Fibroblast of skin of abdomen (primary cell): Measurements from ENCODE around the gene SS18. TPM values are rescaled to one million over a fixed set of nuclear protein-coding genes. Genes with fewer than 3 reads are reported as not detected.
A peak's percentile ranks its signal among the peaks of the same experiment; 100 is the strongest.
"Not testable (repeated sequence)": the region's sequence is repeated elsewhere in the genome, so short reads cannot be mapped to it uniquely, and the experiment has no call there.

Source experiments
- DNase-seq: peaks from one replicate; pipeline ENCODE4 v3.0.0-alpha.2; 2013
- polyA plus RNA-seq, 2 experiments: library from polyadenylated mRNA; unstranded; fragments of 120-200 nt; gene quantifications; one replicate each; pipeline ENCODE4 v1.2.1, GENCODE V29; 2013; ENCODE audit not compliant: insufficient read length in 2 of 2

SS18 gene, protein sequence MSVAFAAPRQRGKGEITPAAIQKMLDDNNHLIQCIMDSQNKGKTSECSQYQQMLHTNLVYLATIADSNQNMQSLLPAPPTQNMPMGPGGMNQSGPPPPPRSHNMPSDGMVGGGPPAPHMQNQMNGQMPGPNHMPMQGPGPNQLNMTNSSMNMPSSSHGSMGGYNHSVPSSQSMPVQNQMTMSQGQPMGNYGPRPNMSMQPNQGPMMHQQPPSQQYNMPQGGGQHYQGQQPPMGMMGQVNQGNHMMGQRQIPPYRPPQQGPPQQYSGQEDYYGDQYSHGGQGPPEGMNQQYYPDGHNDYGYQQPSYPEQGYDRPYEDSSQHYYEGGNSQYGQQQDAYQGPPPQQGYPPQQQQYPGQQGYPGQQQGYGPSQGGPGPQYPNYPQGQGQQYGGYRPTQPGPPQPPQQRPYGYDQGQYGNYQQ
- 67.2 TPM for polyA plus RNA-seq (2013, experiment 1 of 2; ENCODE audit: insufficient read length)
- polyA plus RNA-seq (2013, experiment 2 of 2; ENCODE audit: insufficient read length), result 70.1 TPM

- peak; percentile 96 for DNase-seq
Measured at GRCh38 chr18:26090130-26091046, at the start of gene SS18. Gene SS18, minus strand, starts transcription at chr18:26090613. Its CDS starts 44 bp downstream, at chr18:26090569.

DNA sequence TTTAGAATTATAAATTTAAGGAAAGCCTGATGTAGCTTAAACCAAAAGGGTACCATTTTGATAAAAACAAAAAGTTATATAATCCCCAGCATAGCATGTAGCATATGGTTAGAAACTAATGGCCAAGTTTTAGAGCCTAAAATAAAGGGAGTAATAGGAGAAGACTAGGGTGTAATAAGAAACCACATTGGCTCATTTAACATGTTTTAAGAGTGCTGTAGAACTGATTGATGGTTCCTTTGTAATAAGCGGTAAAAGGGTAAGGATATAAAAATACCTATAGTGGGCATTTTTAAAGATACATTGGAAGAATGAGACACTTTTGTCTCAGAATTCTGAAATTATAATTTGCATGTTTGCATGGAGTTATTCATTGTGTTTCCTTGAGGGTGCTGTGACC is 45.1 kb upstream of the SS18 start:
- DNase-seq, result no peak

DNA sequence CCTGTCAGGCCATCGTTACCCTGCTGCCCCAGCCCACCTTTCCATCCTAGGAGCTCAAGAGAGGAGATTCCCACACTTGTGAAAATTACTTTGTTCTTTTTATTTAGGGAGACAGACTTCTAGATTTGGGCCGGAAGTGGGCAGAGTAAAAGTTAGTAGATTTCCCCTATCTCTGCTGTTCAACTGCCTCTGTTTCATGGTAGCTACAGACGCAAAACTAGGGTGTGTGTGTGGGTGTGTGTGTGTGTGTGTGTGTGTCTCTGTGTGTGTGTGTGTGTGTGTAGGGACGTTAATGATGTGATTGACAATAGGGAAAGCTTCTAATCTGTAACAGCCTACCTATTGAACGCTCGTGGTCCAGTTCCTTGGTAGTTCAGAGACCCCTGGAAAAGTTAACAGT is 43.7 kb upstream of the SS18 start:
- no peak for DNase-seq

- DNase-seq, result no peak
Measured at GRCh38 chr18:26133652-26134051, 43.2 kb upstream of the SS18 start, which contains the start of gene PSMA8. Gene PSMA8, plus strand, starts transcription at chr18:26133869. Its CDS starts 97 bp downstream, at chr18:26133966.

DNA sequence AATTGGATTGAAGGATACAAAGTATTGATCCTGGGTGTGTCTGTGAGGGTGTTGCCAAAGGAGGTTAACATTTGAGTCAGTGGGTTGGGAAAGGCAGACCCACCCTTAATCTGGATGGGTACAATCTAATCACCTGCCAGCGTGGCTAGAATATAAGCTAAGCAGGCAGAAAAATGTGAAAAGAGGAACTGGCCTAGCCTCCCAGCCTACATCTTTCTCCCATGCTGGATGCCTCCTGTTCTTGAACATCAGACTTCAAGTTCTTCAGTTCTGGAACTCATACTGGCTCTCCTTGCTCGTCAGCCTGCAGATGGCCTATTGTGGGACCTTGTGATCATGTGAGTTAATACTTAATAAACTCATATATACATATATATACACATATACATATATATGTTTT is 37.8 kb upstream of the SS18 start:
- DNase-seq, result not testable (repeated sequence)

DNA sequence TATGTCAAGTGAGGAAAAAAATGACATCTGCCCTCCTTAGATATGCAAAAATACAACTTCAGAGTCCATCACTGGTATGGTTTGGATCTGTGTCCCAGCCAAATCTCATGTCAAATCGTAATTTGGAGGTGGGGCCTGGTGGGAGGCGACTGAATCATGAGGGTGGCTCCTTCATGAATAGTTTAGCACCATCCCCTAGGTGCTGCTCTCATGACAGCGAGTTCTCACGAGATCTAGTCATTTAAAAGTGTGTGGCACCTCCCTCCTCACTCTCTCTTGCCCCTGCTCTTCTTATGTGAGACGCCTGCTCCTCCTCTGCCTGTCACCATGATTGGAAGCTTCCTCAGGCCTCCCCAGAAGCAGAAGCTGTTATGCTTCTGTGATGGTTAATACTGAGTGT is 37.4 kb upstream of the SS18 start:
- DNase-seq, result no peak

DNA sequence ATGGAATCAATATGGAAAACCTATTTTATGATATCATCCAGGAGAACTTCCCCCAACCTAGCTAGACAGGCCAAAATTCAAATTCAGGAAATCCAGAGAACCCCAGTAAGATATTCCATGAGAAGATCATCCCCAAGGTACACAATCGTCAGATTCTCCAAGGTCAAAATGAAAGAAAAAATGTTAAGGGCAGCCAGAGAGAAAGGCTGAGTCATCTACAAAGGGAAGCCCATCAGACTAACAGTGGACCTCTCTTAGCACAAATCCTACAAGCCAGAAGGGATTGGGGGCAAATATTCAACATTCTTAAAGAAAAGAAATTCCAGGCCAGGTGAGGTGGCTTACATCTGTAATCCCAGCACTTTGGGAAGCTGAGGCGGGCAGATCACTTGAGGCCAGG is 31.6 kb upstream of the SS18 start:
- DNase-seq, result not testable (repeated sequence)

DNA sequence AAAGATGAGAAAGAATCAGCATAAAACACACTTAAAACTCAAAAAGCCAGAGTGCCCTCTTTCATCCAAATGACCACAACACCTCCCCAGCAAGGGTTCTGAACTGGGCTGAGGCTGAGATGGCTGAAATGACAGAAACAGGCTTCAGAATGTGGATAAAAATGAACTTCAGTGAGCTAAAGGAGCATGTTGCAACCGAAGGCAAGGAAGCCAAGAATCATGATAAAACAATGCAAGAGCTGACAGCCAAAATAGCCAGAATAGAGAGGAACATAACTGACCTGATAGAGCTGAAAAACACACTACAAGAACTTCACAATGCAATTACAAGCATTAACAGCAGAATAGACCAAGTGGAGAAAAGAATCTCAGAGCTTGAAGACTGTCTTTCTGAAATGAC is 31.1 kb upstream of the SS18 start:
- DNase-seq, result no peak

DNA sequence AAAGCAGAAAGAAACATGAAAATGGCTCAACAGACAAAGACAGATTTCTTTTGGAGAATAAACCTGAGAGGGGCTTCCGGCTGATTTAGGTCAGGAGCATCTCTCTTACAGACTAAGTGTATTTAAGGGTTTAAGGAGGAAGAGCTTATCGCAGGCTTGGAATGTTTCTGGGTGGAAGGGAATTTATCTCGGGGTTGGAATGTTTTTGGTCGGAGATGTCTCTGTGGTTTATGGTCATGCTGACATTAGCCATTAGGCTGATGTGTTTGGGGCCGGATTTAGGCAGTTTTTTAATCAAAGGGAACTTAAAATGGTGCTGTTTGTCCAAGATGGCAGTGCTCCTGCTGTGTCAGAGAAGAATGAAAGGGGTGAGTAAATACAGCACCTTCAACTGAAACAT is 28.8 kb upstream of the SS18 start:
- DNase-seq, result no peak

DNA sequence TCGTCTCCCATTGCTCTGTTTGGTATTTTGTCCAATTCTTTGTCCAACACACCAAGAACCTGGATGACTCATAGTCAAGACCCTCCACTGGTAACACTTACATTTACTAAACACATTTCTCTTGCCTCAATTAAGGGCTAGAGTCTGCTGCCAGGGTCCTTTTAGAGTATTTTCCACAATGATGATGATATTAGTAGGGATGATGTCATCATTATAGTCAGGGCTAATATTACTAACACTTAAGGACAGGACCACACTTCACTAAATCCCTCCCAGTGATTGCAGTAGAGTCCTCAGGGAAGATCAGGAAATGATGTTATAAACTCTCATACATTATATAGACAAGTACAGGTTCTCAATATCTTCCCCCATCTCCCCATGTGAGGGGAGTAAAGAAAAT is 13.6 kb upstream of the SS18 start:
- no peak for DNase-seq

- DNase-seq, result no peak
Measured at GRCh38 chr18:26103579-26103978, 13.2 kb upstream of the SS18 start.

DNA sequence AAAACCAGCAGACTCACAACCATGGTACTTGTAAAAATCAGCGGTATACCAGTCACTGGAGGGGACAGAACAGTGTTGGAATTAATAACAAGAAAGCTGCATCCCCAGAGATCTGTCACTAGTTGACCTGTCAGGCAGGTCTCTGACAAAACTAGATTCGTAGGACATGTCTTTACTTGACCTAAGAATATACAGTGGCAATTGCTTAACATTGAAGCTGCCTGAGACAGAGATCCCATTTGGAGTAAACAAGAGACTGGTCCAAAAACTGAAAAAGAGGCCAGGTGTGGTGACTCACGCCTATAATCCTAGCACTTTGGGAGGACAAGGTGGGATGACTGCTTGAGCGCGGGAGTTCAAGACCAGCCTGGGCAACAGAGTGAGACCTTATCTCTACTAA is 7.2 kb upstream of the SS18 start:
- DNase-seq, result no peak

DNA sequence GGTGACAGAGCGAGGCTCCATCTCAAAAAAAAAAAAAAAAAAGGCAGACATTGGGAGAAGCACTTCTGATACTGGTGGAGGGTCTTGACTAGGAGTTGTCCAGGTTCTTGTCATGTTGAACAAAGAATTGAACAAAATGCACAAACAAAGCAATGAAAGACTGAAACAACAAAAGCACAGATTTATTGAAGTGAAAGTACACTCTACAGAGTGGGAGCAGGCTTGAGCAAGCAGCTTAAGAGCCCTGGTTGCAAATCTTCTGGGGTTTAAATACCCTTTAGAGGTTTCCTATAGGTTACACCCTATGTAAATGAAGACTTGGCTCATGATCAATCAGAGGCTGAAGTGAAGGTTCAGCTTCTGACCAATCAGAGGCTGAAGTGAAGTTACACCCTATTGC is 6.4 kb upstream of the SS18 start:
- DNase-seq, result no peak

- no peak for DNase-seq
Measured at GRCh38 chr18:26091047-26091630, 726 bp upstream of the SS18 start.

GRCh38 chr18:26089293-26090129 is 902 bp downstream of the SS18 start:
- DNase-seq, result peak; percentile 28

GRCh38 chr18:26088487-26088886 is 1.9 kb downstream of the SS18 start:
- peak; percentile 1 for DNase-seq

GRCh38 chr18:26086959-26087358 is 3.5 kb downstream of the SS18 start:
- no peak for DNase-seq

DNA sequence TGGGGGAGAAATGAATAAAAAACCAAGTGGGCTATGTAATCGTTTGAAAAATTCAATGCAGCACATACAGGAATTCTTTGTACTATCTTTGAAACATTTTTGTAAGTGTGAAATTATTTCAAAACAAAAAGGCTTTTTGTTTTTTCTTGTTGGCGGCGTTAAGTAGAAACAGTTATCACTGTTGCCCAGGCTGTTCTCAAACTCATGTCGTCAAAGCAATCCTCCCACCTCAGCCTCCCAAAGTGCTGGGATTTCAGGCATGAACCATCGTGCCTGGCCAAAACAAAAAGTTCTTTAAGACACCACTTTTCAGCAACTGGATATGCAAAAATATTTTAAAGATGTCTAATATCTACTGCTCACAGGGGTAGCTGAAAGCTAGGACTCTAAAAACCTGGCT is 5.4 kb downstream of the SS18 start:
- DNase-seq, result no peak

DNA sequence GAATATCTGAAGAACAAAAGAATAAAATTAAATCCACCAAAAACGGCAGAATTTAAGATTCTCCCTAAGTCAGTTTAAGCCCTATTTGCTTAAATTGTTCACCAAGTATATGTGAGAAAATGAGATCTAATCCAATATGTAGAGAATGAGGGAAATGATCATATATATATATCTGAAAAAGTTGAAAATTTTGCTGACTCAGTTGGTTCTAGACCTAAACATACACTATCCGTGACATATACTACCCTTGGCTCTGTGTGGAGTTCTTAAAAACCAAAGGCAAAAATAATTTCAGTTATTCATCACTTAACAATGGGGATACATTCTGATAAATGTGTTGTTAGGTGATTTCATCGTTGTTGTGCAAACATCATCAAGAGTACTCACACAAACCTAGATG is 7.3 kb downstream of the SS18 start:
- no peak for DNase-seq

- DNase-seq, result peak; percentile 50
Measured at GRCh38 chr18:26082475-26082874, 7.9 kb downstream of the SS18 start.

DNA sequence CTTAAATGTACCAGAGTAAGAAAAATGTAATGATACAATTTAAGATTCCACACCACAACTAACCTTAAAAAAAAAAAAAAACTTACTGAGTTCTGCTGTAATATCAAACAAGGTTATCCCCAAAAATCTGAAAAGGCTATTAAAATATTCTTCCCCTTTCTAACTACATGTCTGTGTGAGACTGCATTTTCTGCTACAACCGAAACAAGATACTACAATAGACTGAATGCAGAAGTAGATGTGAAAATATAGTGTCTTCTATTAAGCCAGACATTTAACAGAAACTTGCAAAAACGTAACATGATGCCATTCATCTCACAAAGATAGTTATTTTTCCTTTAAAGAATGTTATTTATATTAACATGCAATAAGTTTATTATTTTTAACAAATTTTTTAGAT is 16.2 kb downstream of the SS18 start:
- DNase-seq, result no peak

- DNase-seq, result no peak
Measured at GRCh38 chr18:26073758-26074157, 16.7 kb downstream of the SS18 start.
